Lung (tissue), 12 donors: Measurements from ENCODE around the gene UEVLD. TPM values are rescaled to one million over a fixed set of nuclear protein-coding genes. Genes with fewer than 3 reads are reported as not detected.

Experiments used
- ATAC-seq: fragments of 200-7000 bp; cut with Tn5 transposase; one replicate; pipeline ENCODE4 v1.9.1; 2020; ENCODE audit warnings: moderate number of reproducible peaks; ENCODE audit not compliant: insufficient read depth, low FRiP score
- DNase-seq, 3 donors: peaks; one replicate each; pipeline ENCODE4 v3.0.0-alpha.2; 2013 to 2017
- H3K27ac ChIP-seq, 2 donors: one replicate each; pipeline ENCODE4 v1.5.1; 2013; ENCODE audit warnings: mild to moderate bottlenecking in 2 of 2, moderate library complexity in 2 of 2, control low read depth in 1 of 2, inconsistent platforms in 1 of 2, low read depth in 1 of 2, low read length in 1 of 2
- H3K27me3 ChIP-seq, 3 donors: one replicate each; pipeline ENCODE4 v1.5.1; 2013; ENCODE audit warnings: low read length in 2 of 3; ENCODE audit not compliant: control insufficient read depth in 3 of 3, insufficient read depth in 3 of 3
- H3K36me3 ChIP-seq, 4 donors: one replicate each; pipeline ENCODE4 v1.5.1; 2013; ENCODE audit warnings: low read length in 4 of 4, mild to moderate bottlenecking in 1 of 4, moderate library complexity in 1 of 4; ENCODE audit not compliant: control insufficient read depth in 4 of 4, insufficient read depth in 4 of 4
- H3K4me1 ChIP-seq, 5 donors: one replicate each; pipeline ENCODE4 v1.5.1; 2013; ENCODE audit warnings: low read length in 5 of 5, mild to moderate bottlenecking in 2 of 5, moderate library complexity in 1 of 5; ENCODE audit not compliant: control insufficient read depth in 5 of 5, insufficient read depth in 5 of 5
- H3K4me3 ChIP-seq: one replicate; pipeline ENCODE4 v1.5.1; 2013; ENCODE audit warnings: mild to moderate bottlenecking, control low read depth, moderate library complexity
- H3K9ac ChIP-seq, 2 donors: one replicate each; pipeline ENCODE4 v1.5.1; 2013; ENCODE audit warnings: low read length in 2 of 2, control low read depth in 1 of 2; ENCODE audit not compliant: insufficient read depth in 1 of 2
- H3K9me3 ChIP-seq, 4 donors: one replicate each; pipeline ENCODE4 v1.5.1; 2013; ENCODE audit warnings: low read length in 3 of 4, mild to moderate bottlenecking in 1 of 4, moderate library complexity in 1 of 4; ENCODE audit not compliant: control insufficient read depth in 4 of 4, insufficient read depth in 3 of 4
- WGBS, 2 donors: extraction: QIAGEN DNeasy Blood & Tissue Kit; methylation state at CpG; one replicate each; pipeline ENCODE4 v1.1.7; 2013; 5-methylcytosine and 5-hydroxymethylcytosine counted together
- polyA plus RNA-seq, 2 donors: library from polyadenylated mRNA; stranded (reverse); fragments of 200-250 nt; gene quantifications; one replicate each; pipeline ENCODE4 v1.2.1, GENCODE V29; 2013
- total RNA-seq, 2 donors: library from RNA; depleted of rRNA in 1 of 2; stranded (reverse); fragments of >200 nt in 1 of 2; gene quantifications; one replicate each; pipeline ENCODE4 v1.2.1, GENCODE V29; 2014 to 2021
- TF ChIP-seq, protein P1 (sequence below): IDR thresholded peaks from 2 replicates; pipeline ENCODE4 v1.5.1; 2012; ENCODE audit warnings: mild to moderate bottlenecking; ENCODE audit errors: control extremely low read depth, extremely low read depth
- donor health status: control.
- donor health status: control.
- donor health status: Bipolar disorder and iron deficiency.
- donor health status: healthy.
- donor health status: DM: yes; HTN: yes; CAD: no.

The UEVLD gene
- total and polyA plus RNA-seq, 4 donors: 6.4 to 29.6 (median 15.8) TPM

DNA sequence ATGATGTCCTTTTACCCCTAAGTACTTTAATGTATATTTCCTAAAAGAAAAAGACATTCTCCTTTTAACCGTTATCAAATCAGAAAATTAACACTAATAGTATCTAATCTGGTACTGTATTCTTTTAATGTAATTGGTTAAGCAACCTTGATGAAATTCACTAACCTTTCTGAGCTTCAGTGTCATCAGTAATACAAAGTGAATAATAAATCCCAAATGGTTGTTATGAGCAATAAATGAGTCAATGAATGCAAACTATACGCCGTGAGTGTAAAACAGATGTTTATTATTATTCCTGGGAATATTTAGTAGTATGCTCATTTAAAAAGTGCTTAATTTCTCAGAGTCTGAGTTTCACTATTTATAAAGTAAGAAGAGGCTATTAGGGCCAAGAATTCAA lies 21.5 kb downstream of the UEVLD start:
- Histone ChIP-seq H3K4me3 (no peak overlapping the region), H3K27me3 (no peaks in the 10 kb centered on the region), H3K9ac (no peak overlapping the region), H3K36me3 (peaks cover 0 to 20% (median 17%) of the 10 kb centered on the region in 4 donors), H3K27ac (no peak overlapping the region), H3K4me1 (no peaks in the 10 kb centered on the region), H3K9me3 (no peaks in the 10 kb centered on the region)
- WGBS, 2 donors: 97 to 99% methylated on average over 3 of the region's 3 CpGs
- TF ChIP-seq, protein P1, sequence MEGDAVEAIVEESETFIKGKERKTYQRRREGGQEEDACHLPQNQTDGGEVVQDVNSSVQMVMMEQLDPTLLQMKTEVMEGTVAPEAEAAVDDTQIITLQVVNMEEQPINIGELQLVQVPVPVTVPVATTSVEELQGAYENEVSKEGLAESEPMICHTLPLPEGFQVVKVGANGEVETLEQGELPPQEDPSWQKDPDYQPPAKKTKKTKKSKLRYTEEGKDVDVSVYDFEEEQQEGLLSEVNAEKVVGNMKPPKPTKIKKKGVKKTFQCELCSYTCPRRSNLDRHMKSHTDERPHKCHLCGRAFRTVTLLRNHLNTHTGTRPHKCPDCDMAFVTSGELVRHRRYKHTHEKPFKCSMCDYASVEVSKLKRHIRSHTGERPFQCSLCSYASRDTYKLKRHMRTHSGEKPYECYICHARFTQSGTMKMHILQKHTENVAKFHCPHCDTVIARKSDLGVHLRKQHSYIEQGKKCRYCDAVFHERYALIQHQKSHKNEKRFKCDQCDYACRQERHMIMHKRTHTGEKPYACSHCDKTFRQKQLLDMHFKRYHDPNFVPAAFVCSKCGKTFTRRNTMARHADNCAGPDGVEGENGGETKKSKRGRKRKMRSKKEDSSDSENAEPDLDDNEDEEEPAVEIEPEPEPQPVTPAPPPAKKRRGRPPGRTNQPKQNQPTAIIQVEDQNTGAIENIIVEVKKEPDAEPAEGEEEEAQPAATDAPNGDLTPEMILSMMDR: no peak
- DNase-seq: no peak
- no peak for ATAC-seq

DNA sequence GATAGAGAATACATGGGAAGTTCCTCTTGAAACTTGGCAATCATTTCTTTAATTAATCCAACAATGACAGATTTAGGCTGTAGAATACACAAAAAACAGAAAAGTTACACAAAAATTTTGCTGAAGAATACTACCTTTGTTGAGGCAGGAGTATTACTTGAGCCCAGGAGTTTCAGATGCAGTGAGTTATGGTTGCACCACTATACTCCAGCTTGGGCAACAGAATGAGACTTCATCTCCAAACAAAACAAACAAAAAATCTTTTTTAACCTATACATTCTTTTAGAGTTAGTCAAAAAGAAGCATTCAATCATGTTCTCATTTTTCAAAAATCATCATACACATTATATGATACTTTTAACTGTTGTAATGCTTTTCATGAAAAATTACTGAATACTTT lies 22.1 kb downstream of the UEVLD start:
- Histone ChIP-seq H3K27ac (no peak overlapping the region), H3K9me3 (no peaks in the 10 kb centered on the region), H3K27me3 (no peaks in the 10 kb centered on the region), H3K9ac (no peak overlapping the region), H3K4me1 (no peaks in the 10 kb centered on the region), H3K4me3 (no peak overlapping the region), H3K36me3 (peaks cover 0 to 21% (median 18%) of the 10 kb centered on the region in 4 donors)
- TF ChIP-seq, protein P1: no peak
- DNase-seq (no peak), ATAC-seq (no peak)

DNA sequence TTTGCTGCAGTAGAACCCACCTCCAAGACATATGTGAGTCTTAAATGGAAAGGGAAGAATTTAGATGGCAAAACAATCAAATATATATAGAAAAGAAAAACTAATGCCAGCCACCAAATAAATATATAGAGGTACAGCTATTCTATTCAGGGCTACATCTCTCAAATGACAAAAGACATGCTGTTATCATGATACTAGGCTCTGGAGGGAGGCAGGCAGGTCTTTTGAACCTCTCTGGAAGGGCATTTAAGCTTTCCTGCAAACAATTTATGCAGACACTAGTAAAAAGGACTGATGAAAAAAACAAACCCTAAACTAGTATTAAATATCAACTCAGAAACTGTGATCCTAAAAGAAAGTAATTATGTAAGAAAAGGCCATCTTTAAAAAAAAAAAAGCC lies 24.4 kb downstream of the UEVLD start:
- Histone ChIP-seq H3K9ac (no peak overlapping the region), H3K36me3 (peaks cover 0 to 14% (median 14%) of the 10 kb centered on the region in 4 donors), H3K27ac (no peak overlapping the region), H3K9me3 (no peaks in the 10 kb centered on the region), H3K27me3 (no peaks in the 10 kb centered on the region), H3K4me1 (no peaks in the 10 kb centered on the region), H3K4me3 (no peak overlapping the region)
- DNase-seq (no peak), ATAC-seq (no peak)
- TF ChIP-seq, protein P1: no peak

DNA sequence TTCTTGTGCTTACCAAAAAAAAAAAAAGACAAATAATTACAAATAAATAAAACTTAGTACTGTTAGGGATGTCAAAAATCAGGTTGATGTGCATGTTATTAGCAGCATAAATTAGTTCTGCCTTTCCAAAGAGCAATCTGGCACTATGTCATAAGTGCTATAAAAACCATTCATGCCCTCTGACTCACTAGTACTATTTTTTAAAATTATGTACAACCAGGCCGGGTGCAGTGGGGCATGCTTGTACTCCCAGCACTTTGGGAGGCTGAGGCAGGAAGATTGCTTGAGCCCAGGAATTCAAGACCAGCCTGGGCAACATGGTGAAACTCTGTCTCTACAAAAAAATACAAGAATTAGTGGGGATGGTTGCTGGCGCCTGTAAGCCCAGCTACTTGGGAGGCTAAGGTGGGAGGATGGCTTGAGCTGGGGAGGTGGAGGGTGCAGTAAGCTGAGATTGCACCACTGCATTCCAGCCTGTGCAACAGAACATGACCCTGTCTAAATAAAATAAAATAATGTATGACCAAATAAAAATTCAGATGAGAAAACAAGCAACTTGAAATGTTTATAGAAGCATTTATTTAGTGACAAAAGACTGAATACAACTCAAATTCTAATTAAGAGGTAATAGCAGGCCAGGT lies 25.3 kb downstream of the UEVLD start:
- peaks cover 0 to 16% (median 14%) of the 10 kb centered on the region in 4 donors for H3K36me3 ChIP-seq
- TF ChIP-seq, protein P1: no peak
- H3K4me3 ChIP-seq: no peak overlapping the region
- no peaks in the 10 kb centered on the region for H3K27me3 ChIP-seq
- no peak overlapping the region for H3K27ac ChIP-seq
- DNase-seq (no peak), ATAC-seq (no peak)
- H3K4me1 ChIP-seq: no peaks in the 10 kb centered on the region
- H3K9me3 ChIP-seq: no peaks in the 10 kb centered on the region
- no peak overlapping the region for H3K9ac ChIP-seq
- WGBS, 2 donors: 94 to 98% methylated on average over 2 of the region's 2 CpGs
